Astrocyte of the cerebellum (primary cell): ENCODE measurements around the gene NFKBIA.
A peak's percentile ranks its signal among the peaks of the same experiment; 100 is the strongest.
"Not testable (repeated sequence)": the region's sequence is repeated elsewhere in the genome, so short reads cannot be mapped to it uniquely, and the experiment has no call there.

Source experiments
- DNase-seq: peaks from one replicate; pipeline ENCODE4 v3.0.0-alpha.2; 2011; ENCODE audit warnings: low read depth
- H3K4me3 ChIP-seq: 2 replicates; pipeline ENCODE4 v1.5.1; 2011; ENCODE audit warnings: mild to moderate bottlenecking, low read depth, low read length, moderate library complexity
- CTCF ChIP-seq: IDR thresholded peaks from 2 replicates; pipeline ENCODE4 v1.5.1; 2012; ENCODE audit warnings: low read length, low read depth, moderate library complexity, mild to moderate bottlenecking; ENCODE audit errors: missing control alignments
- in situ Hi-C: cut with HindIII; loops from 2 replicates; pipeline ENCODE4 v1.10.0; 2017; ENCODE audit warnings: low sequenced_read_pairs

The NFKBIA gene

GRCh38 chr14:35383569-35384454 is 20.7 kb downstream of the NFKBIA start:
- in situ Hi-C loops: no loop called here
- no peak overlapping the region for H3K4me3 ChIP-seq
- TF ChIP-seq CTCF: no peak
- no peak for DNase-seq

GRCh38 chr14:35380794-35381193 is 23.8 kb downstream of the NFKBIA start:
- no peak for DNase-seq
- H3K4me3 ChIP-seq: no peak overlapping the region
- TF ChIP-seq CTCF: no peak
- in situ Hi-C loops: no loop called here

- DNase-seq, in situ Hi-C loops, H3K4me3 ChIP-seq: not testable (repeated sequence)
Measured at GRCh38 chr14:35379234-35379933, 25.2 kb downstream of the NFKBIA start.

- TF ChIP-seq CTCF: no peak
- in situ Hi-C loops: no loop called here
- DNase-seq: no peak
- H3K4me3 ChIP-seq: no peak overlapping the region
Measured at GRCh38 chr14:35378425-35379233, 25.9 kb downstream of the NFKBIA start.

GRCh38 chr14:35375558-35376025 is 29.0 kb downstream of the NFKBIA start:
- H3K4me3 ChIP-seq: no peak overlapping the region
- no peak for DNase-seq
- in situ Hi-C loops: no loop called here
- TF ChIP-seq CTCF: no peak

GRCh38 chr14:35374263-35374712 is 30.3 kb downstream of the NFKBIA start:
- peak; percentile 86 for DNase-seq
- TF ChIP-seq CTCF: no peak
- in situ Hi-C loops: no loop called here
- H3K4me3 ChIP-seq: no peak overlapping the region

- in situ Hi-C loops, DNase-seq, H3K4me3 ChIP-seq: not testable (repeated sequence)
Measured at GRCh38 chr14:35373208-35373607, 31.3 kb downstream of the NFKBIA start.
